ENCODE data around the gene SH3RF3. TPM values are rescaled to one million over a fixed set of nuclear protein-coding genes. Genes with fewer than 3 reads are reported as not detected.

Gene SH3RF3
- total RNA-seq, 1 experiment from 2014 or later = 0.30 TPM

- H3K4me1 ChIP-seq = peaks cover 50% of the 10 kb centered on the region
- no peaks in the 10 kb centered on the region for H3K36me3 ChIP-seq
- peak overlapping the region; percentile 73 for H3K27ac ChIP-seq
- H3K27me3 ChIP-seq = no peaks in the 10 kb centered on the region
- H3K9me3 ChIP-seq (replicated peaks) = no peaks in the 10 kb centered on the region
- DNase-seq = peak; percentile 50 to 57
- no peak overlapping the region for H3K4me3 ChIP-seq
Measured at GRCh38 chr2:109486711-109487535, 357.9 kb downstream of the SH3RF3 start.

- Histone ChIP-seq H3K27ac (peak overlapping the region; percentile 73), H3K4me1 (peaks cover 44% of the 10 kb centered on the region), H3K36me3 (no peaks in the 10 kb centered on the region), H3K27me3 (no peaks in the 10 kb centered on the region), H3K4me3 (no peak overlapping the region), H3K9me3 (replicated peaks) (no peaks in the 10 kb centered on the region)
- DNase-seq = no peak
Measured at GRCh38 chr2:109487536-109487869, 358.5 kb downstream of the SH3RF3 start.

- Histone ChIP-seq H3K27me3 (no peaks in the 10 kb centered on the region), H3K4me3 (no peak overlapping the region), H3K4me1 (peaks cover 39% of the 10 kb centered on the region), H3K36me3 (no peaks in the 10 kb centered on the region), H3K9me3 (replicated peaks) (no peaks in the 10 kb centered on the region), H3K27ac (peak overlapping the region; percentile 73)
- no peak for DNase-seq
Measured at GRCh38 chr2:109487871-109488655, 359.1 kb downstream of the SH3RF3 start.

GRCh38 chr2:109489296-109489695 is 360.3 kb downstream of the SH3RF3 start:
- Histone ChIP-seq H3K27ac (no peak overlapping the region), H3K9me3 (replicated peaks) (no peaks in the 10 kb centered on the region), H3K27me3 (no peaks in the 10 kb centered on the region), H3K36me3 (no peaks in the 10 kb centered on the region), H3K4me1 (peaks cover 35% of the 10 kb centered on the region), H3K4me3 (no peak overlapping the region)
- no peak for DNase-seq

- no peak overlapping the region for H3K27ac ChIP-seq
- DNase-seq = no peak
- no peak overlapping the region for H3K4me3 ChIP-seq
- H3K4me1 ChIP-seq = peaks cover 26% of the 10 kb centered on the region
- no peaks in the 10 kb centered on the region for H3K27me3 ChIP-seq
- H3K36me3 ChIP-seq = no peaks in the 10 kb centered on the region
- H3K9me3 ChIP-seq (replicated peaks) = no peaks in the 10 kb centered on the region
Measured at GRCh38 chr2:109493176-109493935, 364.4 kb downstream of the SH3RF3 start.

- no peaks in the 10 kb centered on the region for H3K9me3 ChIP-seq (replicated peaks)
- peaks cover 28% of the 10 kb centered on the region for H3K4me1 ChIP-seq
- no peak overlapping the region for H3K27ac ChIP-seq
- H3K27me3 ChIP-seq = no peaks in the 10 kb centered on the region
- no peak for DNase-seq
- no peaks in the 10 kb centered on the region for H3K36me3 ChIP-seq
- no peak overlapping the region for H3K4me3 ChIP-seq
Measured at GRCh38 chr2:109494351-109494750, 365.3 kb downstream of the SH3RF3 start.

- H3K4me1 ChIP-seq = peaks cover 32% of the 10 kb centered on the region
- H3K27ac ChIP-seq = peak overlapping the region; percentile 30; the same call in 1 of the 2 replicates
- no peaks in the 10 kb centered on the region for H3K27me3 ChIP-seq
- H3K9me3 ChIP-seq (replicated peaks) = no peaks in the 10 kb centered on the region
- no peaks in the 10 kb centered on the region for H3K36me3 ChIP-seq
- DNase-seq = peak; percentile 39 to 46
- H3K4me3 ChIP-seq = no peak overlapping the region
Measured at GRCh38 chr2:109497463-109497862, 368.5 kb downstream of the SH3RF3 start.

GRCh38 chr2:109497911-109498870 is 369.2 kb downstream of the SH3RF3 start:
- peak overlapping the region; percentile 30; the same call in 1 of the 2 replicates for H3K27ac ChIP-seq
- no peak overlapping the region for H3K4me3 ChIP-seq
- peaks cover 32% of the 10 kb centered on the region for H3K4me1 ChIP-seq
- peak; percentile 72 to 75 for DNase-seq
- H3K9me3 ChIP-seq (replicated peaks) = no peaks in the 10 kb centered on the region
- H3K27me3 ChIP-seq = no peaks in the 10 kb centered on the region
- no peaks in the 10 kb centered on the region for H3K36me3 ChIP-seq

- no peak overlapping the region for H3K27ac ChIP-seq
- peaks cover 32% of the 10 kb centered on the region for H3K4me1 ChIP-seq
- DNase-seq = no peak
- H3K36me3 ChIP-seq = no peaks in the 10 kb centered on the region
- no peaks in the 10 kb centered on the region for H3K9me3 ChIP-seq (replicated peaks)
- no peaks in the 10 kb centered on the region for H3K27me3 ChIP-seq
- no peak overlapping the region for H3K4me3 ChIP-seq
Measured at GRCh38 chr2:109498906-109499305, 369.9 kb downstream of the SH3RF3 start.

GRCh38 chr2:109499566-109499965 is 370.6 kb downstream of the SH3RF3 start:
- H3K36me3 ChIP-seq = no peaks in the 10 kb centered on the region
- peaks cover 32% of the 10 kb centered on the region for H3K4me1 ChIP-seq
- no peaks in the 10 kb centered on the region for H3K9me3 ChIP-seq (replicated peaks)
- no peak for DNase-seq
- H3K4me3 ChIP-seq = no peak overlapping the region
- H3K27ac ChIP-seq = no peak overlapping the region
- no peaks in the 10 kb centered on the region for H3K27me3 ChIP-seq

GRCh38 chr2:109500910-109501309 is 371.9 kb downstream of the SH3RF3 start:
- H3K27ac ChIP-seq = no peak overlapping the region
- H3K4me3 ChIP-seq = no peak overlapping the region
- no peaks in the 10 kb centered on the region for H3K36me3 ChIP-seq
- peaks cover 32% of the 10 kb centered on the region for H3K4me1 ChIP-seq
- DNase-seq = no peak
- H3K9me3 ChIP-seq (replicated peaks) = no peaks in the 10 kb centered on the region
- no peaks in the 10 kb centered on the region for H3K27me3 ChIP-seq

- DNase-seq = no peak
- Histone ChIP-seq H3K4me1 (peaks cover 32% of the 10 kb centered on the region), H3K4me3 (no peak overlapping the region), H3K27ac (no peak overlapping the region), H3K9me3 (replicated peaks) (no peaks in the 10 kb centered on the region), H3K27me3 (no peaks in the 10 kb centered on the region), H3K36me3 (no peaks in the 10 kb centered on the region)
Measured at GRCh38 chr2:109501461-109501860, 372.5 kb downstream of the SH3RF3 start.

GRCh38 chr2:109503191-109503590 is 374.2 kb downstream of the SH3RF3 start:
- no peak overlapping the region for H3K4me3 ChIP-seq
- no peak overlapping the region for H3K27ac ChIP-seq
- H3K9me3 ChIP-seq (replicated peaks) = no peaks in the 10 kb centered on the region
- no peaks in the 10 kb centered on the region for H3K36me3 ChIP-seq
- no peaks in the 10 kb centered on the region for H3K27me3 ChIP-seq
- DNase-seq = no peak
- H3K4me1 ChIP-seq = peaks cover 16% of the 10 kb centered on the region

GRCh38 chr2:109507217-109507616 is 378.2 kb downstream of the SH3RF3 start:
- H3K27ac ChIP-seq = no peak overlapping the region
- no peaks in the 10 kb centered on the region for H3K27me3 ChIP-seq
- H3K9me3 ChIP-seq (replicated peaks) = no peaks in the 10 kb centered on the region
- H3K36me3 ChIP-seq = no peaks in the 10 kb centered on the region
- no peak for DNase-seq
- no peak overlapping the region for H3K4me3 ChIP-seq
- no peaks in the 10 kb centered on the region for H3K4me1 ChIP-seq
